OCI-LY7 (cell line): ENCODE measurements around the gene SUGP2.

ENCODE experiments used
- CTCF ChIP-seq: fragments of 200-600 bp; sonication (generic); conservative IDR thresholded peaks from 2 replicates; pipeline ENCODE4 v1.5.1; 2014; ENCODE audit warnings: mild to moderate bottlenecking, antibody characterized with exemption, low read length, moderate library complexity, mixed read lengths
- EZH2phosphoT487 ChIP-seq: fragments of 200-600 bp; sonication (generic); IDR thresholded peaks from 2 replicates; pipeline ENCODE4 v1.6.1; 2018; ENCODE audit warnings: low read depth, borderline replicate concordance, mild to moderate bottlenecking, mixed run types, antibody characterized with exemption, low read length, moderate library complexity, mixed read lengths

GRCh38 chr19:19074196-19074882, 41.0 kb upstream of the SUGP2 start:
- TF ChIP-seq CTCF: no peak
- no peak for TF ChIP-seq EZH2phosphoT487
